Endothelial cell of umbilical vein (primary cell): Measurements from ENCODE around the gene ZNF524. TPM values are rescaled to one million over a fixed set of nuclear protein-coding genes. Genes with fewer than 3 reads are reported as not detected.

ENCODE experiments used
- BruUV-seq: library from RNA; stranded (reverse); fragments of 400-500 nt; replicated peaks from 2 replicates; lab custom pipeline; 2021; lab: Mats Ljungman, UMichigan
- CTCF ChIA-PET: fragments of 300-600, 350-600 bp; sonication (Branson Sonifier 250); formaldehyde crosslinking; loops from one replicate; lab custom pipeline; 2021; ENCODE audit warnings: antibody characterized with exemption, inconsistent platforms; lab: Charles Lee
- POLR2A ChIA-PET: fragments of 300-600, 350-600 bp; sonication (Branson Sonifier 250); formaldehyde crosslinking; loops from one replicate; lab custom pipeline; 2021; ENCODE audit warnings: antibody characterized with exemption, inconsistent platforms; lab: Charles Lee
- DNase-seq: peaks from one replicate; pipeline ENCODE4 v3.0.0-alpha.2; 2011; ENCODE audit warnings: low read depth, low spot score
- FAIRE-seq: peaks from 2 replicates; lab custom pipeline; 2011; peaks lifted over from hg19 to GRCh38; lab: Jason Lieb, UNC
- H2AFZ ChIP-seq: 2 replicates; pipeline ENCODE4 v1.6.0; 2012; ENCODE audit warnings: low read depth, low read length, control low read depth, inconsistent platforms
- H3K27ac ChIP-seq: 2 replicates; pipeline ENCODE4 v1.5.1; 2011; ENCODE audit warnings: low read depth, mild to moderate bottlenecking, control low read depth, low read length, moderate library complexity; ENCODE audit not compliant: insufficient read depth
- H3K27me3 ChIP-seq, 2 experiments: 2 replicates each; pipeline versions ENCODE4 v1.6.0 to v1.6.1; 2011; ENCODE audit warnings: low read length in 2 of 2, mixed read lengths in 1 of 2; ENCODE audit not compliant: control insufficient read depth in 2 of 2, insufficient read depth in 2 of 2
- H3K36me3 ChIP-seq, 2 experiments: 2 replicates in 1 of 2; 3 replicates in 1 of 2; pipeline ENCODE4 v1.5.1; 2011; ENCODE audit warnings: low read length in 2 of 2, mild to moderate bottlenecking in 1 of 2, moderate library complexity in 1 of 2; ENCODE audit not compliant: control insufficient read depth in 2 of 2, insufficient read depth in 2 of 2; ENCODE audit errors: extremely low read depth in 1 of 2
- H3K4me1 ChIP-seq: 3 replicates; pipeline ENCODE4 v1.5.1; 2011; ENCODE audit warnings: mild to moderate bottlenecking, low read length; ENCODE audit not compliant: control insufficient read depth, insufficient read depth; ENCODE audit errors: extremely low read depth
- H3K4me2 ChIP-seq: 2 replicates; pipeline ENCODE4 v1.6.1; 2011; ENCODE audit warnings: low read length, control low read depth, mixed read lengths; ENCODE audit not compliant: insufficient read depth
- H3K4me3 ChIP-seq, 3 experiments: fragments of 200-600 bp in 1 of 3; sonication (generic), shearing (Covaris generic) in 1 of 3; replicated peaks in 1 of 3; 2 replicates each; pipeline ENCODE4 v1.5.1; 2011 to 2016; ENCODE audit warnings: control low read depth in 3 of 3, low read length in 3 of 3, mild to moderate bottlenecking in 2 of 3, inconsistent platforms in 1 of 3, low read depth in 1 of 3, moderate library complexity in 1 of 3; ENCODE audit not compliant: insufficient read depth in 1 of 3
- H3K79me2 ChIP-seq: 2 replicates; pipeline ENCODE4 v1.6.0; 2012; ENCODE audit warnings: low read length, inconsistent platforms; ENCODE audit not compliant: control insufficient read depth, insufficient read depth
- H3K9ac ChIP-seq: replicated peaks from 2 replicates; pipeline ENCODE3; 2011; ENCODE audit warnings: low read length, control low read depth; ENCODE audit not compliant: insufficient read depth; ENCODE audit errors: extremely low read depth
- H3K9me1 ChIP-seq: replicated peaks from 3 replicates; pipeline ENCODE4 v1.6.0; 2011; ENCODE audit warnings: mild to moderate bottlenecking, low read length; ENCODE audit not compliant: control insufficient read depth, insufficient read depth; ENCODE audit errors: extremely low read depth
- H3K9me3 ChIP-seq: replicated peaks from 2 replicates; pipeline ENCODE4 v1.5.1; 2012; ENCODE audit warnings: low read length, inconsistent platforms; ENCODE audit not compliant: control insufficient read depth, insufficient read depth
- H4K20me1 ChIP-seq: replicated peaks from 2 replicates; pipeline ENCODE3; 2011; ENCODE audit warnings: mild to moderate bottlenecking, low read length; ENCODE audit not compliant: control insufficient read depth, insufficient read depth; ENCODE audit errors: extremely low read depth
- CTCF ChIP-seq, 2 donors: IDR thresholded peaks; 1 replicate in 1 of 2; 2 replicates in 1 of 2; pipeline ENCODE4 v1.5.1; 2011; ENCODE audit warnings: low read length in 2 of 2, mild to moderate bottlenecking in 2 of 2, moderate library complexity in 2 of 2, control low read depth in 1 of 2, inconsistent platforms in 1 of 2, low read depth in 1 of 2; ENCODE audit not compliant: insufficient read depth in 1 of 2; ENCODE audit errors: extremely low read depth in 1 of 2
- EZH2 ChIP-seq: IDR thresholded peaks from 2 replicates; pipeline ENCODE4 v1.6.1; 2012; ENCODE audit warnings: borderline replicate concordance, low read depth, mild to moderate bottlenecking, moderate library complexity, low read length, inconsistent platforms; ENCODE audit not compliant: severe bottlenecking
- FOS ChIP-seq: IDR thresholded peaks from 2 replicates; pipeline ENCODE4 v1.6.1; 2011; ENCODE audit warnings: mild to moderate bottlenecking, low read length, moderate library complexity, borderline replicate concordance; ENCODE audit not compliant: insufficient read depth
- GATA2 ChIP-seq: IDR thresholded peaks from 2 replicates; pipeline ENCODE4 v1.7.0; 2011; ENCODE audit warnings: low read depth, mild to moderate bottlenecking, moderate library complexity, mixed read lengths, low read length; ENCODE audit not compliant: insufficient read length, insufficient read depth
- JUN ChIP-seq: IDR thresholded peaks from 2 replicates; pipeline ENCODE4 v1.6.1; 2011; ENCODE audit warnings: borderline replicate concordance, low read depth; ENCODE audit not compliant: insufficient read length, insufficient read depth
- MAX ChIP-seq: IDR thresholded peaks from 2 replicates; pipeline ENCODE4 v1.6.1; 2011; ENCODE audit not compliant: insufficient read depth, insufficient read length
- MYC ChIP-seq: IDR thresholded peaks from one replicate; pipeline ENCODE4 v1.6.1; 2011; ENCODE audit warnings: mild to moderate bottlenecking, low read depth, low read length
- POLR2A ChIP-seq: IDR thresholded peaks from 2 replicates; pipeline ENCODE4 v1.6.1; 2012; ENCODE audit warnings: low read depth, mild to moderate bottlenecking, control low read depth, low read length
- POLR2AphosphoS5 ChIP-seq: IDR thresholded peaks from 2 replicates; pipeline ENCODE4 v1.6.1; 2012; ENCODE audit warnings: low read depth, mild to moderate bottlenecking, control low read depth, low read length, moderate library complexity; ENCODE audit not compliant: insufficient read depth
- dilution Hi-C: fragments of 300-500 bp; cut with MboI; formaldehyde crosslinking; loops from one replicate; pipeline ENCODE4 v1.15.0; 2019; ENCODE audit warnings: low sequenced_read_pairs; ENCODE audit not compliant: extremely low pct_ligation_motif_present
- intact Hi-C: fragments of 100-400 bp; cut with micrococcal nuclease; formaldehyde crosslinking; loops from one replicate; pipeline ENCODE4 v1.10.0; 2022
- polyA plus RNA-seq, 4 experiments: library from polyadenylated mRNA; depleted of rRNA in 3 of 4; stranded (reverse) in 3 of 4; unstranded in 1 of 4; fragments of >200 nt; gene quantifications; 2 replicates each; pipeline versions ENCODE4 v1.2.1 to v1.2.3, GENCODE V29; 2011 to 2012; ENCODE audit warnings: missing spikeins in 1 of 4
- total RNA-seq: library from RNA; stranded (reverse); gene quantifications from 2 replicates; pipeline ENCODE4 v1.2.3, GENCODE V29; 2021

Gene ZNF524
- total and polyA plus RNA-seq, 2 donors (not counting 3 experiments of a cell fraction or from before 2014, with no cell fraction given) = 15.2 to 15.4 TPM

- Histone ChIP-seq H3K36me3 (peaks cover 0 to 1% of the 10 kb centered on the region in 2 experiments), H3K27ac (no peak overlapping the region), H3K9me1 (no peaks in the 10 kb centered on the region), H3K4me1 (peaks cover 24% of the 10 kb centered on the region), H3K4me3 (no peak overlapping the region), H3K79me2 (peaks cover 25% of the 10 kb centered on the region), H4K20me1 (peaks cover 6% of the 10 kb centered on the region), H3K4me2 (no peak overlapping the region), H3K9ac (no peak overlapping the region), H2AFZ (no peak overlapping the region), H3K27me3 (no peaks in the 10 kb centered on the region), H3K9me3 (no peaks in the 10 kb centered on the region)
- no peak for TF ChIP-seq MYC
- no peak for TF ChIP-seq EZH2
- no peak for TF ChIP-seq FOS
- no peak for TF ChIP-seq JUN
- TF ChIP-seq POLR2A = no peak
- TF ChIP-seq POLR2AphosphoS5 = no peak
- TF ChIP-seq CTCF (IDR thresholded peaks at IDR 0.05; ENCODE audit: extremely low read depth in 1 of 2, insufficient read depth in 1 of 2, low read depth in 1 of 2, low read length in 2 of 2) = no peak
- no peak for TF ChIP-seq MAX
- no peak for TF ChIP-seq GATA2
- dilution Hi-C loops (no loop called here), intact Hi-C loops (loop anchor here (1.0 to 10.0 kb wide), 5 partner anchors 12 to 1188 kb away; partner anchors contain the start of genes KMT5C, LENG9 and ZNF787)
- POLR2A ChIA-PET = no interaction called here
- no TSS peak for BruUV-seq
- no peak for FAIRE-seq
- CTCF ChIA-PET = interaction anchor here (0.7 to 1.6 kb wide), 5 partner anchors 10 to 138 kb away, joined by 3 to 28 read pairs (median 5); no protein-coding TSS in a partner anchor
- DNase-seq = no peak
Observed at GRCh38 chr19:55652311-55653128, 52.4 kb downstream of the ZNF524 start.

Other genes with a start within 250 kb of the ZNF524 start
- gene COX6B2, start 245.6 kb upstream of the ZNF524 start, total RNA-seq = not detected in 2 replicates
- not detected in 2 replicates for gene COX6B2, start 245.6 kb upstream of the ZNF524 start, polyA plus RNA-seq
- gene GARIN5B, start 237.0 kb upstream of the ZNF524 start, total RNA-seq = not detected in 2 replicates
- gene GARIN5B, start 237.0 kb upstream of the ZNF524 start, polyA plus RNA-seq = not detected in 2 replicates
- not detected in 2 replicates for gene IL11, start 229.8 kb upstream of the ZNF524 start, total RNA-seq
- gene IL11, start 229.8 kb upstream of the ZNF524 start, polyA plus RNA-seq = 0.11 TPM in 1 of 2 replicates, not detected in the other
- gene TMEM190, start 223.5 kb upstream of the ZNF524 start, total RNA-seq = not detected in 2 replicates
- gene TMEM190, start 223.5 kb upstream of the ZNF524 start, polyA plus RNA-seq = not detected in 2 replicates
- gene TMEM238, start 216.0 kb upstream of the ZNF524 start, total RNA-seq = 0.35 TPM in 1 of 2 replicates, not detected in the other
- gene TMEM238, start 216.0 kb upstream of the ZNF524 start, polyA plus RNA-seq = 0.18 TPM in 1 of 2 replicates, not detected in the other
- gene RPL28, start 214.4 kb upstream of the ZNF524 start, total RNA-seq = 1,738 and 1,872 TPM in 2 replicates
- gene RPL28, start 214.4 kb upstream of the ZNF524 start, polyA plus RNA-seq = 3,435 and 4,297 TPM in 2 replicates
- gene UBE2S, start 192.5 kb upstream of the ZNF524 start, total RNA-seq = 244 and 257 TPM in 2 replicates
- gene UBE2S, start 192.5 kb upstream of the ZNF524 start, polyA plus RNA-seq = 176 and 183 TPM in 2 replicates
- not detected in 2 replicates for gene SHISA7, start 157.0 kb upstream of the ZNF524 start, total RNA-seq
- not detected in 2 replicates for gene SHISA7, start 157.0 kb upstream of the ZNF524 start, polyA plus RNA-seq
- 43.6 and 49.3 TPM in 2 replicates for gene ISOC2, start 138.6 kb upstream of the ZNF524 start, total RNA-seq
- 68.7 and 96.5 TPM in 2 replicates for gene ISOC2, start 138.6 kb upstream of the ZNF524 start, polyA plus RNA-seq
- not detected in 2 replicates for gene C19orf85, start 135.5 kb upstream of the ZNF524 start, total RNA-seq
- not detected in 2 replicates for gene C19orf85, start 135.5 kb upstream of the ZNF524 start, polyA plus RNA-seq
- gene ZNF628, start 123.7 kb upstream of the ZNF524 start, total RNA-seq = 9.0 and 10.4 TPM in 2 replicates
- gene ZNF628, start 123.7 kb upstream of the ZNF524 start, polyA plus RNA-seq = 2.0 and 2.5 TPM in 2 replicates
- gene NAT14, start 115.1 kb upstream of the ZNF524 start, total RNA-seq = 34.4 and 44.7 TPM in 2 replicates
- 39.1 and 42.6 TPM in 2 replicates for gene NAT14, start 115.1 kb upstream of the ZNF524 start, polyA plus RNA-seq
- 1.0 and 1.3 TPM in 2 replicates for gene SSC5D, start 111.9 kb upstream of the ZNF524 start, total RNA-seq
- gene SSC5D, start 111.9 kb upstream of the ZNF524 start, polyA plus RNA-seq = 0.47 and 0.49 TPM in 2 replicates
- gene SBK2, start 63.2 kb upstream of the ZNF524 start, total RNA-seq = not detected in 2 replicates
- gene SBK2, start 63.2 kb upstream of the ZNF524 start, polyA plus RNA-seq = not detected in 2 replicates
- 0.25 and 0.62 TPM in 2 replicates for gene SBK3, start 54.7 kb upstream of the ZNF524 start, total RNA-seq
- 0.18 and 0.19 TPM in 2 replicates for gene SBK3, start 54.7 kb upstream of the ZNF524 start, polyA plus RNA-seq
- 15.7 and 15.9 TPM in 2 replicates for gene ZNF579, start 19.4 kb upstream of the ZNF524 start, total RNA-seq
- 9.9 and 11.6 TPM in 2 replicates for gene ZNF579, start 19.4 kb upstream of the ZNF524 start, polyA plus RNA-seq
- 14.7 and 15.6 TPM in 2 replicates for gene FIZ1, start 771 bp upstream of the ZNF524 start, total RNA-seq
- gene FIZ1, start 771 bp upstream of the ZNF524 start, polyA plus RNA-seq = 6.6 and 7.0 TPM in 2 replicates
- gene ZNF865, start 5.4 kb downstream of the ZNF524 start, total RNA-seq = 10.1 and 11.4 TPM in 2 replicates
- 4.0 and 5.2 TPM in 2 replicates for gene ZNF865, start 5.4 kb downstream of the ZNF524 start, polyA plus RNA-seq
- 4.9 and 7.1 TPM in 2 replicates for gene ZNF784, start 24.3 kb downstream of the ZNF524 start, total RNA-seq
- gene ZNF784, start 24.3 kb downstream of the ZNF524 start, polyA plus RNA-seq = 4.9 and 5.6 TPM in 2 replicates
- gene ZNF580, start 40.7 kb downstream of the ZNF524 start, total RNA-seq = 32.5 and 41.1 TPM in 2 replicates
- 13.7 and 16.9 TPM in 2 replicates for gene ZNF580, start 40.7 kb downstream of the ZNF524 start, polyA plus RNA-seq
- gene ZNF581, start 43.4 kb downstream of the ZNF524 start, total RNA-seq = 27.8 and 31.4 TPM in 2 replicates
- gene ZNF581, start 43.4 kb downstream of the ZNF524 start, polyA plus RNA-seq = 32.3 and 37.0 TPM in 2 replicates
- gene CCDC106, start 47.9 kb downstream of the ZNF524 start, total RNA-seq = 11.8 and 13.2 TPM in 2 replicates
- gene CCDC106, start 47.9 kb downstream of the ZNF524 start, polyA plus RNA-seq = 12.0 and 17.8 TPM in 2 replicates
- 246 and 259 TPM in 2 replicates for gene U2AF2, start 54.7 kb downstream of the ZNF524 start, total RNA-seq
- gene U2AF2, start 54.7 kb downstream of the ZNF524 start, polyA plus RNA-seq = 173 and 183 TPM in 2 replicates
- gene EPN1, start 74.9 kb downstream of the ZNF524 start, total RNA-seq = 133 and 138 TPM in 2 replicates
- 76.9 and 87.2 TPM in 2 replicates for gene EPN1, start 74.9 kb downstream of the ZNF524 start, polyA plus RNA-seq
- gene NLRP9, start 138.1 kb downstream of the ZNF524 start, total RNA-seq = not detected in 2 replicates
- gene NLRP9, start 138.1 kb downstream of the ZNF524 start, polyA plus RNA-seq = not detected in 2 replicates
- not detected in 2 replicates for gene RFPL4A, start 158.8 kb downstream of the ZNF524 start, total RNA-seq
- not detected in 2 replicates for gene RFPL4A, start 158.8 kb downstream of the ZNF524 start, polyA plus RNA-seq
- not detected in 2 replicates for gene RFPL4AL1, start 168.8 kb downstream of the ZNF524 start, total RNA-seq
- gene RFPL4AL1, start 168.8 kb downstream of the ZNF524 start, polyA plus RNA-seq = not detected in 2 replicates
- gene NLRP11, start 231.7 kb downstream of the ZNF524 start, total RNA-seq = not detected in 2 replicates
- not detected in 2 replicates for gene NLRP11, start 231.7 kb downstream of the ZNF524 start, polyA plus RNA-seq
- not detected in 2 replicates for gene NLRP4, start 236.3 kb downstream of the ZNF524 start, total RNA-seq
- gene NLRP4, start 236.3 kb downstream of the ZNF524 start, polyA plus RNA-seq = not detected in 2 replicates